ACC112 (cell line): ENCODE data around the gene UBASH3B.
A peak's percentile ranks its signal among the peaks of the same experiment; 100 is the strongest.

ENCODE experiments used
- H2AFZ ChIP-seq: fragments of 200-600 bp; sonication (generic); one replicate; pipeline ENCODE4 v1.6.0; 2017; ENCODE audit warnings: antibody characterized with exemption, low read length; ENCODE audit not compliant: unreplicated experiment
- H3K27ac ChIP-seq: fragments of 200-600 bp; sonication (generic); 2 replicates; pipeline ENCODE4 v1.5.1; 2014; ENCODE audit warnings: low read depth, mild to moderate bottlenecking, antibody characterized with exemption, low read length, moderate library complexity
- H3K27me3 ChIP-seq: fragments of 200-600 bp; sonication (generic); 2 replicates; pipeline ENCODE4 v1.6.1; 2014; ENCODE audit warnings: mild to moderate bottlenecking, antibody characterized with exemption, low read length, moderate library complexity, mixed read lengths; ENCODE audit not compliant: insufficient read depth
- H3K36me3 ChIP-seq: fragments of 200-600 bp; sonication (generic); 2 replicates; pipeline ENCODE4 v1.6.1; 2016; ENCODE audit warnings: mild to moderate bottlenecking, antibody characterized with exemption, low read length, moderate library complexity, mixed read lengths; ENCODE audit not compliant: insufficient read depth
- H3K4me1 ChIP-seq: fragments of 200-600 bp; sonication (generic); one replicate; pipeline ENCODE4 v1.6.1; 2016; ENCODE audit warnings: low read length, mixed read lengths; ENCODE audit not compliant: insufficient read depth, unreplicated experiment, control insufficient read depth
- H3K4me3 ChIP-seq: fragments of 200-600 bp; sonication (generic); 2 replicates; pipeline ENCODE4 v1.5.1; 2014; ENCODE audit warnings: mild to moderate bottlenecking, low read depth, low read length
- H3K79me2 ChIP-seq: fragments of 200-600 bp; sonication (generic); one replicate; pipeline ENCODE4 v1.6.0; 2016; ENCODE audit warnings: low read length; ENCODE audit not compliant: control insufficient read depth, unreplicated experiment, insufficient read depth

Gene UBASH3B

DNA sequence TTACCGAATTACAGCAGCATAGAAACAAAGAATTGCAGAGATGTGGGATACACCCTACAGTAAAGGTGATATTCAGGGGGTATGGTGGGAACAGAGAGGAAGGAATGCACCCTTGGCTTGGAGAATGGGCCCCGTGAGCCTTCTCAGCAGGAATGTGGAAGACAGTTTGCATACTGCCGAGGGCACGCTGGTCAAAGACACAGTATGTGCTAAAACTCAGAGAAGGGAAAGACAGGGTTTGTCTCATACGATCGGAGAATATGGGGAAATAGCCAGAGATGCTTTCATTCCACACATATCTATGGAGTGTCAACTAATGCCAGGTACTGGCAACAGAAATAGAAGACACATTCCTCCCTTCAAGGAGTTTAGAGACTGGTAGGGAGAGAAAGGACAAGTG, 36.9 kb downstream of the UBASH3B start:
- H3K27ac ChIP-seq, result no peak overlapping the region
- H2AFZ ChIP-seq, result no peak overlapping the region
- H3K27me3 ChIP-seq, result no peaks in the 10 kb centered on the region
- no peak overlapping the region for H3K4me3 ChIP-seq
- H3K36me3 ChIP-seq, result no peaks in the 10 kb centered on the region
- H3K79me2 ChIP-seq, result peaks cover 47% of the 10 kb centered on the region
- H3K4me1 ChIP-seq, result peaks cover 19% of the 10 kb centered on the region

- H2AFZ ChIP-seq, result no peak overlapping the region
- no peak overlapping the region for H3K4me3 ChIP-seq
- H3K27ac ChIP-seq, result no peak overlapping the region
- peaks cover 52% of the 10 kb centered on the region for H3K79me2 ChIP-seq
- peaks cover 20% of the 10 kb centered on the region for H3K4me1 ChIP-seq
- H3K36me3 ChIP-seq, result no peaks in the 10 kb centered on the region
- H3K27me3 ChIP-seq, result no peaks in the 10 kb centered on the region
These were observed 39.6 kb downstream of the UBASH3B start for GRCh38 chr11:122695076-122695615.

DNA sequence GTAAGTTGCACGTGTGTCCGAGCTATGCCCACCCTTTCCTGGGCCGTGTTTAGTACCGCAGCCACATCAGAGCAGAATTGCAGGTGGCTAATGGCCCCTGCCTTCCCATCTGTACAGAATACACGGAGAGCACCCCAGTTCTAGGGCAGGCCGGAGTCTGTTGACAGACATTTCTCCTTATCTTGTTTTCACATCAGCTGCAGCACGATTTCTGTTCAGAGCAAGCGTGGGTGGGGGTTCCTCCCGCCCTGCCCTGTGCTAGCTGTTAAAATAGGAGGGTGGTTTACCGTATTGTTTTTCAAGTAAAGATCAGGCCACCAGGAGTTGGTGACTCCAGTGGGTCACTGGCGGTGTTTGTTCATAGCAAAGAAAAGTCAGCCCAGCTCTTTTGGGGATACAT, 41.1 kb downstream of the UBASH3B start:
- Histone ChIP-seq H3K27ac (no peak overlapping the region), H3K4me3 (no peak overlapping the region), H2AFZ (no peak overlapping the region), H3K36me3 (no peaks in the 10 kb centered on the region), H3K4me1 (peaks cover 8% of the 10 kb centered on the region), H3K27me3 (no peaks in the 10 kb centered on the region), H3K79me2 (peaks cover 42% of the 10 kb centered on the region)

GRCh38 chr11:122697636-122698167, 42.2 kb downstream of the UBASH3B start:
- H3K27me3 ChIP-seq, result no peaks in the 10 kb centered on the region
- no peak overlapping the region for H3K27ac ChIP-seq
- no peak overlapping the region for H3K4me3 ChIP-seq
- H3K4me1 ChIP-seq, result peaks cover 3% of the 10 kb centered on the region
- H3K36me3 ChIP-seq, result no peaks in the 10 kb centered on the region
- peaks cover 34% of the 10 kb centered on the region for H3K79me2 ChIP-seq
- H2AFZ ChIP-seq, result no peak overlapping the region

GRCh38 chr11:122698392-122698791, 42.9 kb downstream of the UBASH3B start:
- H2AFZ ChIP-seq, result no peak overlapping the region
- H3K27me3 ChIP-seq, result no peaks in the 10 kb centered on the region
- no peaks in the 10 kb centered on the region for H3K36me3 ChIP-seq
- no peak overlapping the region for H3K27ac ChIP-seq
- peaks cover 3% of the 10 kb centered on the region for H3K4me1 ChIP-seq
- H3K4me3 ChIP-seq, result no peak overlapping the region
- H3K79me2 ChIP-seq, result peaks cover 37% of the 10 kb centered on the region

DNA sequence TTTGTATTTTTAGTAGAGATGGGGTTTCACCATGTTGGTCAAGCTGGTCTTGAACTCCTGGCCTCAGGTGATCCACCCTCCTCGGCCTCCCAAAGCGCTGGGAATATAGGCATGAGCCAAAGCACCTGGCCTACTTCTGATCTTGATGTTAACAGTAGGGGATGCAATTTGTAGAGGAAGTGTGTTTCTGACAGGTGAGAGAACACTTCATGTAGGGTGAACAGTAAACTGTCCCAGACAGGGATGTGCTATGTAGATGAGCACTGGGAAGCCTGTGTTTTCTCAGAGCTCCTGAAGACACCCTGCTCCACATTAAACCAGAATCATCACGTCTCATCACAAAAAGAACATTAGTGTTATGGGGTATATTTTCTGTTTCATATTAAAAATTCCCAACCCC, 45.1 kb downstream of the UBASH3B start:
- H2AFZ ChIP-seq, result no peak overlapping the region
- no peaks in the 10 kb centered on the region for H3K27me3 ChIP-seq
- peaks cover 3% of the 10 kb centered on the region for H3K4me1 ChIP-seq
- no peak overlapping the region for H3K27ac ChIP-seq
- H3K79me2 ChIP-seq, result peaks cover 33% of the 10 kb centered on the region
- no peaks in the 10 kb centered on the region for H3K36me3 ChIP-seq
- no peak overlapping the region for H3K4me3 ChIP-seq

DNA sequence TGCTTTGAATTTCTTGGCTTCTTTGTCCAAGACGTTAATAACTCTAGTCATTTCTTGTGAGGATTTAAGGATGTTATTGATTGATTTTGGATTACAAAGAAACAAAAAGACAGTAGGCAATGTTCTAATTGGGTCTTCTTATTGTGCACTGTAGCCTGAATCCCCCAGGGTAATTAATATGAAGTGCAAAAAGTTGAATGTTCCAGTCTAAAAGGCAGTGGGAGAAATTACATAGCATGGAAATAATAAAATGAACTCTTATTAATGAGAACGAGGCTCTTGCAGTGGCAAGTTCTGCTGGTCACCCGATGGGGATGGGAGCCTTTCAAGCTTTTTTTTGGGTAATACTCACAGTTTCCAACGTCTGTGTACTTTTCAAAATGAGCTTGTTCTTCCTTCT, 45.6 kb downstream of the UBASH3B start:
- no peaks in the 10 kb centered on the region for H3K36me3 ChIP-seq
- no peak overlapping the region for H3K27ac ChIP-seq
- no peak overlapping the region for H3K4me3 ChIP-seq
- no peaks in the 10 kb centered on the region for H3K27me3 ChIP-seq
- peaks cover 4% of the 10 kb centered on the region for H3K4me1 ChIP-seq
- H3K79me2 ChIP-seq, result peaks cover 33% of the 10 kb centered on the region
- no peak overlapping the region for H2AFZ ChIP-seq

DNA sequence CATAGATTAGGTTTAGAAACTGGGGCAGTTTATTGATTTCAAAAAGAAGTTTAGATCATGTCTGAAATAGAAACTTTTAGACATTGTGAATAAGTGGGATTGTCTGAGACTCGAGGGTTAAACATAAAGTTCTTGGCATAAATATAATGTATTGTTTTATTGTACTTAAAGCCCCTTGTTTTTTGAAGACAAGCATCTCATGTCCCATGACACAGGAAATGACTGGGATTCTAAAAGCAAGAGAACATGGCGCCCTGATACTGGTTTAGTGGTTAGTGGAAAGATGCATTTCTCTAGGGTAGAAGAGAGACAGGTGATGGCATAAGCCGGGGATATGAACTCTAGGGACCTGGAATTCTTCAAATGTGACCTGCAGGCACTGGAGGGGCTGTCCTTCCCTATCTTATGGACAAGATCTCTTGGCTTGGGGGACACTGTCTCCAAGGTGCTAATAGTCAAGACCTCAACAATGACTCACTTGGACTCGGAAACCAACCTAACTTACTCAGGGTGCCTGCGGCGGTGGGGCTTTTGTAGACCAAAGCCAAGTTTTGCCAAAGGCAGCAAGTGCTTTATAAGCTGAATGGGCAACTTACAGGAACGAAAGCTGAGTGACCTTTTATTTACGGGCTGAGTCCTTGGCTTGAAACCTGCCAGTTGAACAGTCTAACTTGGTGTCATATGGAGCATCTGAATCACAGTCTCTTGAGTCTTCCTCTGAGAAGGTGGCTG, 48.2 kb downstream of the UBASH3B start:
- Histone ChIP-seq H2AFZ (no peak overlapping the region), H3K27ac (no peak overlapping the region), H3K27me3 (no peaks in the 10 kb centered on the region), H3K4me1 (peaks cover 23% of the 10 kb centered on the region), H3K79me2 (peaks cover 31% of the 10 kb centered on the region), H3K4me3 (no peak overlapping the region), H3K36me3 (no peaks in the 10 kb centered on the region)

GRCh38 chr11:122705396-122705795, 49.9 kb downstream of the UBASH3B start:
- H3K4me3 ChIP-seq, result no peak overlapping the region
- no peaks in the 10 kb centered on the region for H3K27me3 ChIP-seq
- no peaks in the 10 kb centered on the region for H3K36me3 ChIP-seq
- H3K27ac ChIP-seq, result peak overlapping the region; percentile 93
- peaks cover 29% of the 10 kb centered on the region for H3K79me2 ChIP-seq
- H2AFZ ChIP-seq, result no peak overlapping the region
- H3K4me1 ChIP-seq, result peaks cover 40% of the 10 kb centered on the region

- Histone ChIP-seq H2AFZ (no peak overlapping the region), H3K27me3 (no peaks in the 10 kb centered on the region), H3K36me3 (no peaks in the 10 kb centered on the region; the same call in 1 of the 2 replicates), H3K4me3 (peak overlapping the region; percentile 38; the same call in 1 of the 2 replicates), H3K79me2 (peaks cover 36% of the 10 kb centered on the region), H3K27ac (peak overlapping the region; percentile 93), H3K4me1 (peaks cover 51% of the 10 kb centered on the region)
These were observed 51.0 kb downstream of the UBASH3B start for GRCh38 chr11:122706291-122707088.
